Subcutaneous adipose tissue (tissue), 4 donors: Measurements from ENCODE around the gene GPR89B. TPM values are rescaled to one million over a fixed set of nuclear protein-coding genes. Genes with fewer than 3 reads are reported as not detected.

Experiments
- total RNA-seq, 4 donors: library from RNA; depleted of rRNA; stranded (reverse); fragments of >200 nt; gene quantifications; one replicate each; pipeline ENCODE4 v1.1.0, GENCODE V29; 2016
- TF ChIP-seq, protein P1 (sequence below): fragments of 450-650 bp; IDR thresholded peaks from one replicate; pipeline ENCODE4 v1.5.1; 2016; ENCODE audit warnings: low read depth, mild to moderate bottlenecking, control low read depth, antibody characterized with exemption, moderate library complexity

The GPR89B gene
- total RNA-seq, 4 donors from 2014 or later, result 14.3 to 21.9 (median 18.5) TPM

DNA sequence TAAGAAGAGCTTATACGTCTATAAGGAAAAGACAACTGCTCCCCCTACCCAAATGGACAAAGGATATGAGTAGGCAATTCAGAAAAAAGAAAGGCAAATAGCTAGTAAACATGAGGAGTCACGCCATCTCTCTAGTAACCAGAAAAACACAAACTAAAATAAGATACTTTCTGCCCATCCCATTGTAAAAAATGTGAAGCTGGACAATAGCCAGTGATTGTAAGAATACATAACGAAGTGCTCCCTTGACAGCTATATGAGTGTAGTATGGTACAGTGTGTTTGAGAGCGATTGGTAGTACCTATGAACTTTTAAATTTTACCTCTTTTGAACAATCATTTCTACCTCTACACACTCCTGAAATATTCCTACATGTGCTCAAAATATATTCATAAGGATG is 33.1 kb upstream of the GPR89B start:
- TF ChIP-seq, protein P1, sequence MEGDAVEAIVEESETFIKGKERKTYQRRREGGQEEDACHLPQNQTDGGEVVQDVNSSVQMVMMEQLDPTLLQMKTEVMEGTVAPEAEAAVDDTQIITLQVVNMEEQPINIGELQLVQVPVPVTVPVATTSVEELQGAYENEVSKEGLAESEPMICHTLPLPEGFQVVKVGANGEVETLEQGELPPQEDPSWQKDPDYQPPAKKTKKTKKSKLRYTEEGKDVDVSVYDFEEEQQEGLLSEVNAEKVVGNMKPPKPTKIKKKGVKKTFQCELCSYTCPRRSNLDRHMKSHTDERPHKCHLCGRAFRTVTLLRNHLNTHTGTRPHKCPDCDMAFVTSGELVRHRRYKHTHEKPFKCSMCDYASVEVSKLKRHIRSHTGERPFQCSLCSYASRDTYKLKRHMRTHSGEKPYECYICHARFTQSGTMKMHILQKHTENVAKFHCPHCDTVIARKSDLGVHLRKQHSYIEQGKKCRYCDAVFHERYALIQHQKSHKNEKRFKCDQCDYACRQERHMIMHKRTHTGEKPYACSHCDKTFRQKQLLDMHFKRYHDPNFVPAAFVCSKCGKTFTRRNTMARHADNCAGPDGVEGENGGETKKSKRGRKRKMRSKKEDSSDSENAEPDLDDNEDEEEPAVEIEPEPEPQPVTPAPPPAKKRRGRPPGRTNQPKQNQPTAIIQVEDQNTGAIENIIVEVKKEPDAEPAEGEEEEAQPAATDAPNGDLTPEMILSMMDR, result no peak

DNA sequence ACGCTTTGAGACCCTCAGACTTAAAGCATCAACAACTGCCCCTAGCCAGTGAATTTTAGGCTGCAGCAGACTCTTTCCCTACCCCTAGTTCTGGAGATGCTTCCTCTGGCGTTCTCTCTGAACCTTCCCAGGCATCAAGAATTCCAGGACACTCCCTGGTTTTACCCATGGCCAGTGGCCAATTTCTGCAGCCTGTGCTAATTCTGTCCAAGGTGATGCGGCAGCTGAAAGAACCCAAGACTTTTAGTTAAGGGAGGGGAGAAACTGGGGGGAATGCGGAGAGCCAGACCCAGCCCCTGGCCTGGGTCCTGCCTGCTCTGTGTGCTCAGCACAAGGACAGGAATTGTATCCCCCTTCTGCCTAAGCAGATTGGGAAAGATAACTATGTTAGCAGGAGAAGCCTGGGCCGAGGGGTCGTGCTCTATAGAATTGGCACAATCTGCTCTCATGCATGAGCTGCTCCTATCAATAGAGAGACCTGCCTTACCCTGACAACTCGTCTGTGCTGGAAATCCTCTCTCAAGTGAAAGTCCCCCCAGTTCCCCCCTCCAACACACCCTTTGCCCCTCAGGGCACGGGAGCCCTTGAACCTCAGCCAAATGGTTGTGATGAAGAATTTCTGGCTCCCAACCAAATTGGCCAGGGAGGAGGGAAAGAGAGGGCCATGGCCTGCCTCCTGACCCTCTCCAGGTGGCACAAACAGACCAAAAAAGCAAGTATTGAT is 31.0 kb upstream of the GPR89B start:
- TF ChIP-seq, protein P1, result no peak

GRCh38 chr1:147897789-147898188 is 30.4 kb upstream of the GPR89B start:
- TF ChIP-seq, protein P1, result no peak

DNA sequence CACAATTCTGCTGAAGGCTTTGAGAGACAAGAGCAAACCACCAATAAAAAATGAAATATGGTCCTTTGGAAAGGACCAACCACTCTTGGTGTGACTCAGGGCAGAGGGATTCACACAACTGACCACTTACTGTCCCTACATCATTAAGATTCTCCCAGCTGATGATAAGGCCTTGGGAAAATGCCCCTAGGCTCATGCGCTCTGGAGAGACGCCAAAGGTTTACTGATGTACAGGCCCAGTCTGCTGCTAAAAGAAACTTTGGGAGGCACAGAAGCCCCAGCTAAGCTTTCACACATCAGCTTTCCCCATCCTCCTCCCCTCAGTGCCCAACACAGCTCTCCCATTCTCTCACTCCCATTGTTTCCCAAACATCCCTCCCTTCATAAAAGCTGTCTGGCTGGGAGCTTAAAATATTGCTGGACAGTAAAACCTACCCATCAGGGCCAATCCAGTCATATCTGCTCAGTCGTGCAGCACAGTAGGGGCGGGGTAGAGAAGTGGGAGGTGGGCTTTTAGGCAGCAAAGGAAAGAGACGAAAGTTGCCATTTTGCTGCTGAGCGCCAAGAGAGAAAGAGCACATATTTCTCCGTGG is 25.9 kb upstream of the GPR89B start, which contains the start of gene GJA8:
Gene GJA8 (plus strand): TSS at position 543 of the 593 bp plus-strand sequence. CDS start 5,161 bp downstream, outside the sequence.
- TF ChIP-seq, protein P1, result no peak

DNA sequence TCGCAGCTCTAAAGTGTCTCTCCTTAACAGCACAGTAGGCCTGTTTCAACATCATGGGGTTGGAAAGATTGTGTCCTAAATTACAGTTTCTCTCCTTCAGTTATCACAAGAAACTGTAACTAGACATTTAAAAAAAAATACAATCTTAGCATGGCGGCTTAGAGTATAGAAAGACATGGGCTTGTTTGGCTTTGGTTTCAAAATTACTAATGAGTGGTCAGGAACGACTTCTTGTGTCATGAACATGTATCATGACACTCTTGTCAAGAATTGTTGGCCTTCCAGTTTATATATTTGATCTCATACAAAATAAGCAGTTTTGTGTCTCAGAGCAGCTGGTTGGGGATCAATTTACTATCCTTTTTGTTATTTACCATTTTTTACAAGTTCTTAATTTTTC is 23.5 kb upstream of the GPR89B start:
- TF ChIP-seq, protein P1, result no peak

DNA sequence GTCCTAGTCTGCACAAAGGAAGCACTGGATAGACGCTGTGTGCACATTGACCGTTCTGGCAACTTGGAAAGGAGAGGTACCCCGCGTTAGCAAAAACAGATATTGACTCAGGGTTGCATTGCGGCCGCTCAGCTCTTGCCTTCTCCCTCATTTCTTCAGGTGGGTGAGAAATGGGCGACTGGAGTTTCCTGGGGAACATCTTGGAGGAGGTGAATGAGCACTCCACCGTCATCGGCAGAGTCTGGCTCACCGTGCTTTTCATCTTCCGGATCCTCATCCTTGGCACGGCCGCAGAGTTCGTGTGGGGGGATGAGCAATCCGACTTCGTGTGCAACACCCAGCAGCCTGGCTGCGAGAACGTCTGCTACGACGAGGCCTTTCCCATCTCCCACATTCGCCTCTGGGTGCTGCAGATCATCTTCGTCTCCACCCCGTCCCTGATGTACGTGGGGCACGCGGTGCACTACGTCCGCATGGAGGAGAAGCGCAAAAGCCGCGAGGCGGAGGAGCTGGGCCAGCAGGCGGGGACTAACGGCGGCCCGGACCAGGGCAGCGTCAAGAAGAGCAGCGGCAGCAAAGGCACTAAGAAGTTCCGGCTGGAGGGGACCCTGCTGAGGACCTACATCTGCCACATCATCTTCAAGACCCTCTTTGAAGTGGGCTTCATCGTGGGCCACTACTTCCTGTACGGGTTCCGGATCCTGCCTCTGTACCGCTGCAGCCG is 20.3 kb upstream of the GPR89B start:
- TF ChIP-seq, protein P1, result no peak

- TF ChIP-seq, protein P1, result no peak
Observed at GRCh38 chr1:147912553-147912952, 15.7 kb upstream of the GPR89B start.
